HG03066 (cell line): ENCODE measurements around the gene FBXO2.
"Not testable (repeated sequence)": the region's sequence is repeated elsewhere in the genome, so short reads cannot be mapped to it uniquely, and the experiment has no call there.

ENCODE experiments used
- ATAC-seq: cut with Tn5 transposase; IDR thresholded peaks from one replicate; pipeline ENCODE4 v1.9.1; 2021; ENCODE audit warnings: low read depth; ENCODE audit not compliant: unreplicated experiment

The FBXO2 gene

GRCh38 chr1:11639372-11639771 lies 14.9 kb downstream of the FBXO2 start:
- ATAC-seq, result no peak

GRCh38 chr1:11638121-11638520 lies 16.1 kb downstream of the FBXO2 start:
- ATAC-seq, result no peak

DNA sequence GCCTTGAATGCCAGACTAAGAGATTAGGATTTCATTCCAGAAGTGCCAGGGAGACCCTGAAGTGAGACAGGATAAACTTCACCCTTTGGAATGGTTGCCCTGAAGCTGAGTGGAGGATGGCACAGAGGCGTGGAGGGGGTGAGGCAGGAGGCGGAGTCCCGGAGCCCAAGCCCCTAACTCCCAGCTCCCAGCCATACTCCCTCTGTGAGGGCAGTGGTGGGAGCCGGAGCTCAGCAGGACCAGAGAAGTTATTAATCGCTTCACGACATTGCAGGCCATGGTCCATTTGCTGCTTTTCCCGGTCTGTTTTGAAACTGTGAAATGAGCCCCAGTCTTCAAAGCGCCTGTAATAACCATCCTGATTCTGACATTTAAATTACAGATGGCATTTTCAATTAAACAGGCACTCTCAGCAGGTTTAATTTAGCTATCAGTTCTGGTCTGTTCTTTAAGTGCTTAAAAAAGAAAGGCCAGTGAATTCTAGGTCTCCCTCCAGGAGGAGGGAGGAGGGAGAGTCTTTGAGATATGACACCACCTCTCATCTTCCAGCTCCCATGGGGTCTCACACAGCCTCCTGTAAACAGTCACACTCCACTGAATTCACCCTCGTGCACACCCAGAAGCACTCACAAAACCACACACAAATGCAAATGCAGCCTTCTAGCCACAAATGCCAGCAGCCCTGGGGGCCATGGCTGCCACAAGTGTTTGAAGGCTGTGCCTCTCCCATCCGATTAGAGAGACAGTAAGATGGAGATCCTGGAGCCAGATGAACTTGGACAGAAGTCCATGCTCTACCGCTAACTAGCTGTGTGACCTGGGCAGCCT lies 19.6 kb downstream of the FBXO2 start:
- ATAC-seq, result no peak

DNA sequence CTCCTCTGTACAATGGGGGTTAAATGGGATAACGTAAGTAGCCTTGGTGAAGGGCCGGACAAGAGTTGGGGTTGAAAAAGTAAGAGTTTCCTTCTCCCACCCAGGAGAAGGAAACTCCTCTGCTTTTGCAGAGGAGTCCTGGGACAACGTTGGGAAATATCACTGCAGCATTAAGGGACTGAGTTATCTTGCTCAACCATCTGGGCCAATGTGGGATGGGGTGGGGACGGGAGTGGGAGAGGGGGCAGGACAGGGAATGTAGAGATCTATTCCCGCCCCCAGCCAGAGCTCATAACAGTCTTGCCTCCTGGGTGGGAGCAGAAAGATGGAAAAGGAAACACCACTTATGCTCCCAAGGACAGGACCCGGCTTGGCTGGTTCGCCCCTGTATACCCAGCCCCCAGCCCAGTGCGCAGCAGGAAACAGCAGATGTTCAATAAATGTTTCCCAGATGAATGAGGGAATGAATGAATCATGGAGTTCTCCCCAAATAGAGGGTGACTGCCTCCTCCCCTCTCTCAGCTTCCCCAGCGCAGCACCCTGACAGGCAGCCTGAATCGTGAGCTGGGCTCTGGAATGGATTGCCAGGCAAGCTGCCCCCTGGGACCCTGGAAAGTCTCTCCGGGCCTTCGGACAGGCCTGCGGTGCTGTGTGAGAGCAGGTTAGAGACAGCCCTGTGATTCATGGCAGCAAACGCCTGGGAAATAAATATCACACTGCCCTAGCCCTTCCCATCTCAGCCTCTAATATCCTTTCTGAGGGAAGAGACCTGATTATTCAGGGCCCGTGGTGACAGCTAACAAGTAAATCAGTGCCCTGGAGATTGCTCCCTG lies 24.8 kb downstream of the FBXO2 start:
- no peak for ATAC-seq

DNA sequence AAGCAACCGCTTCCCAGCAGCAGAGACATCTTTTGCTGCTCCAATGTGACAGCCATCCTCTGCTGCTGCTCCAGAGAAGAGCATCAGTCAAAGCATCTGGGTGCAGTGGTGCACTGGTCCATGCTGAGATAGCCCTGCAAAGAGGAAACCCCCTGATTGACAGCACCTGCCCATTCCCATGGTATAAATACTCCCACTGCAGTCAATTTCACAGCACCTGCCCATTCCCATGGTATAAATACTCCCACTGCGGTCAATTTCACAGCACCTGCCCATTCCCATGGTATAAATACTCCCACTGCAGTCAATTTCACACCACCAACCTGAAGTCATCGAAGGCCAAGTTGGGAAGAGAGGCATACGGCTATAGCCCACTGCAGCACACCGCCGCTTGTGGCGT lies 25.5 kb downstream of the FBXO2 start:
- no peak for ATAC-seq

- ATAC-seq, result no peak
These were observed 27.7 kb downstream of the FBXO2 start for GRCh38 chr1:11626551-11626950.

DNA sequence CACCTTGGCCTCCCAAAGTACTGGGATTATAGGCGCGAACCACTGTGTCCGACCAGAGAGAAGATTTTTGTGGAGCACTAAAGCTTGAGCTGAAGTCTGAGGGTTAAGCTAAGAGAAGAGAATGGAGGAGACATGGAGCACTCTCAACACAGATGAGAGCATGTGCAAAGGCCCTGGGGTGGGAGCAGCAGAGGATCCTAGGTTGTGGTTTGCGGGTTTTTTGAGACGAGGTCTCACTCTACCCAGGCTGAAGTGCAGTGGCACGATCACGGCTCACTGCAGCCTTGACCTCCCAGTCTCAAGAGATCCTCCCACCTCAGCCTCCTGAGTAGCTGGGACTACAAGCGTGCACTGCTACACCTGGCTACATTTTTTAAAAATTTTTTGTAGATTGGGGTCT lies 30.5 kb downstream of the FBXO2 start:
- ATAC-seq, result no peak

DNA sequence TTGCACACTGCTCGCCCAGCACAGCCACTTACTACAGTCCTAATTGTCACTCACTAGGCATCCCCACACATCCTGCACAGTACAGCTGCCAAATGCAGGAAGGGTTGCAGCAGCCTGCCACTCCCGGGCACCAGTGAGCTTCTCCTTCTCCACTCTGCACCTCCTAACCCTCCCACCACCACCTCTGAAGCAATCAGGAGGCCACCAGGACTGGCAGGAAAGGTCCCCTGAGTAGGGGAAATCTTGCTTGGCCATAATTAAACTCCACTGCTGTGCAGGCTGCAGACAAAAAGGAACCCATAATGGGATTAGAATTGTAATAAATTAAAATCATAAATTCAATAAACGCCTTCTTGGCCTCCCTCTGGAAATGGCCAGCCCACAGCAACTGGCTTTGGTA lies 31.8 kb downstream of the FBXO2 start:
- no peak for ATAC-seq

- no peak for ATAC-seq
These were observed 33.3 kb downstream of the FBXO2 start for GRCh38 chr1:11620924-11621323.

DNA sequence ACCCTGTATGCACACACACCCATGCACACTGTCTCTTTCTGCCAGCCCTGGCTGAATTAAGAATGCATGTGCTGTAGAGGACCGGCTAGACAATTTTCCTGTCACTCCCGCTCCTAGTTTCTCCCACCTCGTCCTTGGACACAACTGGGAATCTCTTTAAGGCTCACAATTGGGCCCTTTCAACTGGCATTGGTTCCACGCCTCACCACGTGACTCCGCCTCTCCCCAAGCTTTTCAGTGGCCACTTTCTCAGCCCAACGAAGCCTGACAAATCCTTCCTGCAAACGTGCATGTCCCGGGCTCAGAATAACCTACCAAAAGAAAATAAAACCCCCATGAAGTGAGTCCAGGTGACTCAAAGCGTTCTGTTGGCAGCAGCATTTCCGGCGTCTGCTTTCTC lies 33.8 kb downstream of the FBXO2 start:
- no peak for ATAC-seq

DNA sequence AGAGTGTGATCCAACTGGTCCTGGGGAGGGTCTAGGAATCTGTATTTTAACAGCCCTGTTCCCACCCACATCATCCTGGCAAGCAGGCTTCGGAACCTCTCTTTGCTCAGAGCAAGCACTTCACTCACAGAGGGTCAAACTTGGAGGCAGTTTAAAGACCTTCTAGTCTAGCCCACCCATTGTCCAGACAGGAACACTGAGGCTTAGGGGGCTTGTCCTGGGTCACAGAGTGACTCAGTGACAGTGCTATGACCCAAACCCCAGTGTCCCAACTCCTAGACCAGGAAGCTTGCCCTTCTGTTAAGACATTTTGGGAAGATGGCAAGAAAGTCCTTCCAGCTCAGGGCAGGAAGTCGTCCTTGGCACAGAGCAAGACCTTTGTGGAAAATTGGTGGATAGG lies 36.5 kb downstream of the FBXO2 start:
- no peak for ATAC-seq

- ATAC-seq, result no peak
These were observed 36.9 kb downstream of the FBXO2 start for GRCh38 chr1:11617314-11617713.

DNA sequence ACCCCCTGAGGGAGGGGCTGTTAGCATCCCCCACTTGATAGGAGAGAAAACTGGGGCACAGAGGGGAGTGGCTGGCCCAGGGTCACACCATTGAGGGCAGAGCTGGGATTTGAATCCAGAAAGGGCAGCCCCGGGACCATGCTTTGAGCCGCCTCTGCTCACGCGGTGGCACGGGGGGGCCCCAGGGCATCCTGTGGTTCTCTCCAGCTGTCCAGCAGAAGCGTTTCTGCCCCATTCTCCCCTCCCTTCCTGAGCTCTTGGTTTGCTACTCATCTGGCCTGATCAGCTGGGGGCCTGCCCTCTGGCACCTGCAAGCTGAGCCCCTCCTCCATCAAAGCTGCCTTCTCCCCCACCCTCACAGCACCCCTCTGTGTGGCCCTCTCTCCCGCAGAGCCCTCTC lies 37.5 kb downstream of the FBXO2 start:
- no peak for ATAC-seq

- ATAC-seq, result no peak
These were observed 39.1 kb downstream of the FBXO2 start for GRCh38 chr1:11615090-11615489.

GRCh38 chr1:11613347-11613746 lies 40.9 kb downstream of the FBXO2 start:
- ATAC-seq, result no peak

DNA sequence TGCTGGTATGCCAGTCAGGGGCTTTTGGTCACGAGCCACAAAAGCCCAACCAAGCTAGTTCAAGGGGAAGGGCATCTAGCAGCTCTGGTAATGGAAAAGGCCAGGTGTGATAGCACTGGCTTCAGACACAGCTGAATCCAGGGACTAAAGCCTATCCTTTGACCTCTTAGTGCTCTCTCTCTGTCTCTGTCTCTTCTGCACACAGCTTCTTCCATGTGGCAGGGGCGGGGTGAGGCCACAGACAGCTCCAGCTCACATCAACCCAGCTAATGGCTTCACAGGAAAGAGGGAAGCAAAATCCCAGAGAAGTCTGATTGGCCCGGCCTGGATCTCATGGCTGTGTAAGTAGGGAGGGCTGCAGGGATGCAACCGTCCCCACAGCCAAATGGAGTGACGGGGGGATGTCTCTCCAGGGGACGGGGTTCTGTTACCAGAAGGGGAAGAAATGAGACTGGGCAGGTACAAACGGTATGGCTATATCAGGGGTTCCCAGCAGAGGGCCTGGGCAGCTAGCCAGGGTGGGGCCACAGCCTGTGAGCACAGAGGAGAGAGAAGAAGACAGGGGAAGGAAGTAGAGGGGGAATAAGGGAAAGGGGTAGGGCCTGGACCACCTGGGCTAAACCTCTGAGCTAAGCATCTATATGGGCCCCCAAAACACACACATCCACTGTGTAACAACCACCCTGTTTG lies 42.4 kb downstream of the FBXO2 start:
- ATAC-seq, result no peak

GRCh38 chr1:11610629-11611180 lies 43.5 kb downstream of the FBXO2 start:
- no peak for ATAC-seq

DNA sequence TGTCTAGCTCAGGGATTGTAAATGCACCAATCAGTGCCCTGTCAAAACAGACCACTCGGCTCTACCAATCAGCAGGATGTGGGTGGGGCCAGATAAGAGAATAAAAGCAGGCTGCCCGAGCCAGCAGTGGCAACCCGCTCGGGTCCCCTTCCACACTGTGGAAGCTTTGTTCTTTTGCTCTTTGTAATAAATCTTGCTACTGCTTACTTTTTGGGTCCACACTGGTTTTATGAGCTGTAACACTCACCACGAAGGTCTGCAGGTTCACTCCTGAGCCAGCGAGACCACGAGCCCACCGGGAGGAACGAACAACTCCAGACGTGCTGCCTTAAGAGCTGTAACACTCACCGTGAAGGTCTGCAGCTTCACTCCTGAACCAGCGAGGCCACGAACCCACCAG lies 44.9 kb downstream of the FBXO2 start:
- ATAC-seq, result not testable (repeated sequence)

- ATAC-seq, result not testable (repeated sequence)
These were observed 45.6 kb downstream of the FBXO2 start for GRCh38 chr1:11608596-11609130.

- no peak for ATAC-seq
These were observed 47.5 kb downstream of the FBXO2 start for GRCh38 chr1:11606775-11607174.

- no peak for ATAC-seq
These were observed 51.2 kb downstream of the FBXO2 start for GRCh38 chr1:11602981-11603380.
